Natural killer cell (primary cell): ENCODE measurements around the gene MRPL16. TPM values are rescaled to one million over a fixed set of nuclear protein-coding genes. Genes with fewer than 3 reads are reported as not detected.

Source experiments
- ATAC-seq, 3 donors: fragments of 150-1000 bp in 2 of 3; fragments of 200-7000 bp in 1 of 3; cut with Tn5 transposase; 1 replicate in 1 of 3; 2 replicates in 2 of 3; pipeline ENCODE4 v1.10.0; 2021; ENCODE audit warnings: mild to moderate bottlenecking in 2 of 3, moderate library complexity in 2 of 3
- DNase-seq, 2 donors: peaks; one replicate each; pipeline versions ENCODE4 v3.0.0 to v3.0.0-alpha.2; 2013 to 2021; ENCODE audit warnings: mixed read lengths in 1 of 2
- H3K27ac ChIP-seq: one replicate; pipeline ENCODE4 v1.5.1; 2013; ENCODE audit warnings: mild to moderate bottlenecking, low read length
- H3K27me3 ChIP-seq: one replicate; pipeline ENCODE4 v1.6.1; 2013; ENCODE audit warnings: low read length; ENCODE audit not compliant: control insufficient read depth, insufficient read depth
- H3K36me3 ChIP-seq: one replicate; pipeline ENCODE4 v1.6.1; 2013; ENCODE audit warnings: low read length; ENCODE audit not compliant: control insufficient read depth, insufficient read depth
- H3K4me1 ChIP-seq: one replicate; pipeline ENCODE4 v1.6.1; 2013; ENCODE audit warnings: low read length; ENCODE audit not compliant: control insufficient read depth, insufficient read depth
- H3K4me3 ChIP-seq: one replicate; pipeline ENCODE4 v1.5.1; 2013; ENCODE audit warnings: low read length
- H3K9me3 ChIP-seq: one replicate; pipeline ENCODE4 v1.6.1; 2013; ENCODE audit warnings: low read length; ENCODE audit not compliant: control insufficient read depth, insufficient read depth
- H3K27ac Mint-ChIP-seq, 2 donors: one replicate each; pipeline ENCODE4 v1.8.0; 2022; ENCODE audit warnings: mild to moderate bottlenecking in 2 of 2, mixed read lengths in 2 of 2, moderate library complexity in 1 of 2
- H3K27me3 Mint-ChIP-seq, 2 donors: one replicate each; pipeline ENCODE4 v1.8.0; 2022; ENCODE audit warnings: low read depth in 2 of 2, mixed read lengths in 2 of 2
- H3K36me3 Mint-ChIP-seq: one replicate; pipeline ENCODE4 v1.8.0; 2022; ENCODE audit warnings: mixed read lengths
- H3K4me1 Mint-ChIP-seq, 2 donors: one replicate each; pipeline ENCODE4 v1.8.0; 2022; ENCODE audit warnings: mixed read lengths in 2 of 2
- H3K4me3 Mint-ChIP-seq: one replicate; pipeline ENCODE4 v1.8.0; 2022; ENCODE audit warnings: mild to moderate bottlenecking, moderate library complexity, mixed read lengths
- H3K9me3 Mint-ChIP-seq, 2 donors: one replicate each; pipeline ENCODE4 v1.8.0; 2022; ENCODE audit warnings: mixed read lengths in 2 of 2
- WGBS: methylation state at CpG from one replicate; pipeline ENCODE4 v1.1.7; 2013; ENCODE audit warnings: missing lambda C conversion rate; ENCODE audit not compliant: insufficient coverage; 5-methylcytosine and 5-hydroxymethylcytosine counted together
- intact Hi-C: fragments of 100-400 bp; cut with micrococcal nuclease; formaldehyde crosslinking; loops from one replicate; pipeline ENCODE4 v1.14.2; 2022
- total RNA-seq, 4 donors: library from RNA; stranded (reverse); fragments of 120-200 nt in 1 of 4; gene quantifications; one replicate each; pipeline versions ENCODE4 v1.2.3 to v1.2.4, GENCODE V29; 2013 to 2022
- TF ChIP-seq, protein P1 (sequence below): fragments of 200-600 bp; IDR thresholded peaks from one replicate; pipeline ENCODE4 v1.8.0; 2022; ENCODE audit warnings: antibody characterized with exemption

The MRPL16 gene
- total RNA-seq, 3 donors from 2014 or later (not counting 1 experiment from before 2014, with no cell fraction given), result 34.9 to 38.0 (median 37.5) TPM

GRCh38 chr11:59769111-59769510, 41.5 kb downstream of the MRPL16 start:
- Histone ChIP-seq H3K4me3 (no peak overlapping the region), H3K4me1 (peaks cover 41% of the 10 kb centered on the region), H3K27ac (no peak overlapping the region), H3K27me3 (no peaks in the 10 kb centered on the region), H3K36me3 (peaks cover 2% of the 10 kb centered on the region), H3K9me3 (no peaks in the 10 kb centered on the region)
- DNase-seq (no peak), ATAC-seq (no peak)
- peaks cover 12 to 26% of the 10 kb centered on the region in 2 donors for H3K4me1 Mint-ChIP-seq
- no peaks in the 10 kb centered on the region for H3K9me3 Mint-ChIP-seq
- H3K4me3 Mint-ChIP-seq, result no peak overlapping the region
- TF ChIP-seq, protein P1, sequence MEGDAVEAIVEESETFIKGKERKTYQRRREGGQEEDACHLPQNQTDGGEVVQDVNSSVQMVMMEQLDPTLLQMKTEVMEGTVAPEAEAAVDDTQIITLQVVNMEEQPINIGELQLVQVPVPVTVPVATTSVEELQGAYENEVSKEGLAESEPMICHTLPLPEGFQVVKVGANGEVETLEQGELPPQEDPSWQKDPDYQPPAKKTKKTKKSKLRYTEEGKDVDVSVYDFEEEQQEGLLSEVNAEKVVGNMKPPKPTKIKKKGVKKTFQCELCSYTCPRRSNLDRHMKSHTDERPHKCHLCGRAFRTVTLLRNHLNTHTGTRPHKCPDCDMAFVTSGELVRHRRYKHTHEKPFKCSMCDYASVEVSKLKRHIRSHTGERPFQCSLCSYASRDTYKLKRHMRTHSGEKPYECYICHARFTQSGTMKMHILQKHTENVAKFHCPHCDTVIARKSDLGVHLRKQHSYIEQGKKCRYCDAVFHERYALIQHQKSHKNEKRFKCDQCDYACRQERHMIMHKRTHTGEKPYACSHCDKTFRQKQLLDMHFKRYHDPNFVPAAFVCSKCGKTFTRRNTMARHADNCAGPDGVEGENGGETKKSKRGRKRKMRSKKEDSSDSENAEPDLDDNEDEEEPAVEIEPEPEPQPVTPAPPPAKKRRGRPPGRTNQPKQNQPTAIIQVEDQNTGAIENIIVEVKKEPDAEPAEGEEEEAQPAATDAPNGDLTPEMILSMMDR, result no peak
- WGBS, result 90% methylated on average over 7 of the region's 7 CpGs
- H3K36me3 Mint-ChIP-seq, result no peaks in the 10 kb centered on the region
- peaks cover 0 to 5% of the 10 kb centered on the region in 2 donors for H3K27me3 Mint-ChIP-seq
- intact Hi-C loops, result no loop called here
- H3K27ac Mint-ChIP-seq, result no peak overlapping the region

DNA sequence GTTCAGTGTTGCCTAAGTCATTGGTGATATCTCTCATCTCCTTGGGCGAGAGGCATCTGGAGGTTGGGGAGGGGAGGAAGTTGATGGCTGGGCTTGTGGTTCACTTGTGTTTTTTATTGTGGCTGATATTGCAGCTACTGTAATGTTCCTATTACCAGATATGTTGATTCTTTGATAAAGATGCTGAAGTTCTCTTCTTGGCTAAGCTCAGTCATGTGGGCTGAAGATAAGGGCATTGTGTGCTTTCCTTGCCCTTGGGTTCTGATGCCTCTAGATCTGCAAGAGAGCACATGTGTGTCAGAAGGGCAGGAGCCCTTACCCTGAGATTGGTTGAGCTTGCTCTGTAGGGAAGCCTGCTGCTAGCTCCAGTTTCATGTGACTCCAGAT, 43.4 kb downstream of the MRPL16 start:
- Histone ChIP-seq H3K27me3 (no peaks in the 10 kb centered on the region), H3K4me3 (no peak overlapping the region), H3K36me3 (no peaks in the 10 kb centered on the region), H3K9me3 (no peaks in the 10 kb centered on the region), H3K4me1 (peaks cover 40% of the 10 kb centered on the region), H3K27ac (no peak overlapping the region)
- peak in 1 of 2 donors; percentile 52 for DNase-seq
- TF ChIP-seq, protein P1, result no peak
- Mint-ChIP-seq H3K9me3 (no peaks in the 10 kb centered on the region), H3K4me1 (peaks cover 11 to 30% of the 10 kb centered on the region in 2 donors), H3K27me3 (peaks cover 0 to 5% of the 10 kb centered on the region in 2 donors), H3K27ac (peak overlapping the region in 1 of 2 donors; percentile 50), H3K4me3 (peak overlapping the region; percentile 63), H3K36me3 (no peaks in the 10 kb centered on the region)
- ATAC-seq, result peak; percentile 52 to 75 (median 72)
- intact Hi-C loops, result no loop called here
- WGBS, result 0% methylated on average over 1 of the region's 1 CpG

DNA sequence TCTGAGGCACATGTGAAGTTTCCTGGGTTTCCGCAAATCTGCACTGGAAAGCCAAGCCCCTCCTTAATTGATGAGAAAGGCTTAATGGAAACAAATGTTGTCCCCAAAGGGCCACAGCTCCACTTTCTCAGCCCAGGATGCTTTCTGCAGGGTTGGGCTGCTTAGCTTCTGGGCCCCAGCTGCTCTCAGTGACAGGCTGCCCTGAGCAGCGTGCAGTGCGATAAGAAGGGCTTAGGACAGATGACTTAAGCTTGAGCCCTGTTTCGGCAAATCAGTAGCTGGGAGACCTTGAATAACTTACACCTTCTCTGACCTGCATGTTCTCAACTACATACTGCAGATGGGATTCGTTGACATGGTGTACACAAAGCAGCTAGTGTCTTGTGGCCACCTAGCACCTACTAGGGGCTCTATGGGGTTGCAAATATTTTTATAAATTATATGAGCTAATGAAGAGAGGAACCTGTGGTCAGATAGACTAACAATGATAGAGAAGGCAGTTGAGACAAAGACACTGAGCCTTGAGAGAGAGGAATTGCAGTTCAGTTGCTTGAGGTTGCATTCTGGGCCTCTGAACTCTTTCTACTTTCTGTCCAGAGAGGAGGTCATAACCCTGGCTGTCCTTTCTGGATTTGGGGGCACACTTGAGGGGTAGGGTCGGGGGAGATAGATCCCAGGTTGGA, 43.9 kb downstream of the MRPL16 start:
- Mint-ChIP-seq H3K4me3 (peak overlapping the region; percentile 63), H3K27ac (peak overlapping the region in 1 of 2 donors; percentile 50), H3K27me3 (peaks cover 0 to 5% of the 10 kb centered on the region in 2 donors), H3K4me1 (peaks cover 8 to 27% of the 10 kb centered on the region in 2 donors), H3K36me3 (no peaks in the 10 kb centered on the region), H3K9me3 (no peaks in the 10 kb centered on the region)
- no peaks in the 10 kb centered on the region for H3K9me3 ChIP-seq
- intact Hi-C loops, result no loop called here
- H3K36me3 ChIP-seq, result no peaks in the 10 kb centered on the region
- peaks cover 34% of the 10 kb centered on the region for H3K4me1 ChIP-seq
- no peak overlapping the region for H3K27ac ChIP-seq
- ATAC-seq, result peak in 1 of 3 donors; percentile 8
- 68% methylated on average over 5 of the region's 6 CpGs for WGBS
- H3K4me3 ChIP-seq, result no peak overlapping the region
- TF ChIP-seq, protein P1, result no peak
- DNase-seq, result peak in 1 of 2 donors; percentile 9
- H3K27me3 ChIP-seq, result no peaks in the 10 kb centered on the region
